Breast epithelium (tissue), 4 donors: ENCODE results near the gene CDYL. TPM values are rescaled to one million over a fixed set of nuclear protein-coding genes. Genes with fewer than 3 reads are reported as not detected.

Experiments used
- DNase-seq, 2 donors: peaks; one replicate each; pipeline ENCODE4 v3.0.0-alpha.2; 2019; ENCODE audit warnings: low spot score in 2 of 2
- H3K27ac ChIP-seq, 2 donors: fragments of 200-600 bp; sonication (generic) in 1 of 2; one replicate each; pipeline ENCODE4 v1.5.1; 2016 to 2019; ENCODE audit warnings: mild to moderate bottlenecking in 1 of 2
- H3K27me3 ChIP-seq, 2 donors: fragments of 200-600 bp; sonication (generic) in 1 of 2; one replicate each; pipeline versions ENCODE4 v1.5.1 to v1.6.0; 2017 to 2019; ENCODE audit warnings: control low read depth in 1 of 2, mild to moderate bottlenecking in 1 of 2
- H3K36me3 ChIP-seq: fragments of 200-600 bp; one replicate; pipeline ENCODE4 v1.5.1; 2019
- H3K4me1 ChIP-seq, 2 donors: fragments of 200-600 bp; sonication (generic); one replicate each; pipeline ENCODE4 v1.5.1; 2016 to 2019; ENCODE audit warnings: control low read depth in 1 of 2
- H3K4me3 ChIP-seq, 3 donors: fragments of 200-600 bp; sonication (generic); 1 replicate in 2 of 3; 2 replicates in 1 of 3; pipeline ENCODE4 v1.5.1; 2016 to 2019; ENCODE audit warnings: mild to moderate bottlenecking in 3 of 3, moderate library complexity in 2 of 3
- H3K9me3 ChIP-seq, 2 donors: fragments of 200-600 bp; sonication (generic) in 1 of 2; one replicate each; pipeline ENCODE4 v1.5.1; 2016 to 2019; ENCODE audit warnings: control low read depth in 1 of 2
- CTCF ChIP-seq, 3 donors: fragments of 450-650 bp; IDR thresholded peaks; one replicate each; pipeline ENCODE4 v1.5.1; 2016 to 2017; ENCODE audit warnings: antibody characterized with exemption in 3 of 3, mild to moderate bottlenecking in 3 of 3, moderate library complexity in 3 of 3
- POLR2A ChIP-seq: fragments of 450-650 bp; IDR thresholded peaks from one replicate; pipeline ENCODE4 v1.6.1; 2016; ENCODE audit warnings: antibody characterized with exemption, mild to moderate bottlenecking, moderate library complexity
- POLR2AphosphoS5 ChIP-seq, 3 donors: sonication (generic); formaldehyde crosslinking; IDR thresholded peaks; one replicate each; pipeline ENCODE4 v1.6.1; 2017; ENCODE audit warnings: antibody characterized with exemption in 3 of 3
- intact Hi-C: fragments of 100-400 bp; cut with DNase I; formaldehyde crosslinking; loops from one replicate; pipeline ENCODE4 v1.15.1; 2023; ENCODE audit warnings: low total_unique reads
- total RNA-seq, 3 donors: library from RNA; depleted of rRNA; stranded (reverse); fragments of >200 nt; gene quantifications; one replicate each; pipeline ENCODE4 v1.1.0, GENCODE V29; 2016

The CDYL gene
- total RNA-seq: 10 to 100 TPM; 32.9 to 58.0 (median 40.0) TPM

GRCh38 chr6:4776131-4776492 lies at the start of gene CDYL:
CDYL (plus strand) TSS chr6:4776404; CDS start chr6:4776784, 380 bp downstream.
- peak; percentile 81 to 82 for DNase-seq
- Histone ChIP-seq H3K27me3 (no peaks in the 10 kb centered on the region), H3K27ac (peak within 1 kb of the TSS; percentile 87 to 94), H3K36me3 (no peaks in the 10 kb centered on the region), H3K4me1 (no peaks in the 10 kb centered on the region), H3K9me3 (peaks cover 0 to 8% of the 10 kb centered on the region in 2 donors), H3K4me3 (peak within 1 kb of the TSS; percentile 65 to 87 (median 80))
- intact Hi-C loops: no loop called here
- no peak for TF ChIP-seq POLR2AphosphoS5 (IDR thresholded peaks at IDR 0.05)
- no peak for TF ChIP-seq CTCF (IDR thresholded peaks at IDR 0.05)
- TF ChIP-seq POLR2A: no peak

GRCh38 chr6:4726645-4727044 lies 49.6 kb upstream of the CDYL start:
- no peaks in the 10 kb centered on the region for H3K27me3 ChIP-seq
- intact Hi-C loops: no loop called here
- no peaks in the 10 kb centered on the region for H3K4me1 ChIP-seq
- TF ChIP-seq CTCF (IDR thresholded peaks at IDR 0.05) (no peak), POLR2AphosphoS5 (IDR thresholded peaks at IDR 0.05) (no peak), POLR2A (no peak)
- H3K9me3 ChIP-seq: no peaks in the 10 kb centered on the region
- no peaks in the 10 kb centered on the region for H3K36me3 ChIP-seq
- no peak overlapping the region for H3K4me3 ChIP-seq
- no peak for DNase-seq
- no peak overlapping the region for H3K27ac ChIP-seq

GRCh38 chr6:4727217-4727616 lies 49.0 kb upstream of the CDYL start:
- Histone ChIP-seq H3K4me1 (no peaks in the 10 kb centered on the region), H3K27me3 (no peaks in the 10 kb centered on the region), H3K9me3 (no peaks in the 10 kb centered on the region), H3K4me3 (no peak overlapping the region), H3K27ac (no peak overlapping the region), H3K36me3 (no peaks in the 10 kb centered on the region)
- TF ChIP-seq CTCF (IDR thresholded peaks at IDR 0.05): no peak
- no peak for TF ChIP-seq POLR2AphosphoS5 (IDR thresholded peaks at IDR 0.05)
- no peak for TF ChIP-seq POLR2A
- no peak for DNase-seq
- intact Hi-C loops: no loop called here

GRCh38 chr6:4727671-4728435 lies 48.4 kb upstream of the CDYL start:
- Histone ChIP-seq H3K9me3 (no peaks in the 10 kb centered on the region), H3K4me3 (no peak overlapping the region), H3K36me3 (no peaks in the 10 kb centered on the region), H3K27me3 (no peaks in the 10 kb centered on the region), H3K4me1 (no peaks in the 10 kb centered on the region), H3K27ac (no peak overlapping the region)
- DNase-seq: no peak
- no peak for TF ChIP-seq POLR2A
- TF ChIP-seq CTCF (IDR thresholded peaks at IDR 0.05): no peak
- TF ChIP-seq POLR2AphosphoS5 (IDR thresholded peaks at IDR 0.05): no peak
- intact Hi-C loops: no loop called here

GRCh38 chr6:4728436-4728769 lies 47.8 kb upstream of the CDYL start:
- no peaks in the 10 kb centered on the region for H3K36me3 ChIP-seq
- no peaks in the 10 kb centered on the region for H3K9me3 ChIP-seq
- H3K27ac ChIP-seq: no peak overlapping the region
- DNase-seq: no peak
- no peaks in the 10 kb centered on the region for H3K27me3 ChIP-seq
- intact Hi-C loops: no loop called here
- no peak overlapping the region for H3K4me3 ChIP-seq
- no peak for TF ChIP-seq POLR2A
- no peak for TF ChIP-seq POLR2AphosphoS5 (IDR thresholded peaks at IDR 0.05)
- no peak for TF ChIP-seq CTCF (IDR thresholded peaks at IDR 0.05)
- H3K4me1 ChIP-seq: no peaks in the 10 kb centered on the region
